IMR-90 (cell line): ENCODE results near the gene ACO1. TPM values are rescaled to one million over a fixed set of nuclear protein-coding genes. Genes with fewer than 3 reads are reported as not detected.

Experiments
- ATAC-seq: fragments of 200-7000 bp; cut with Tn5 transposase; 2 replicates; pipeline ENCODE4 v1.9.1; 2020; ENCODE audit warnings: low read depth, mild to moderate bottlenecking, moderate library complexity
- BruUV-seq: library from RNA; stranded (reverse); fragments of 400-500 nt; replicated peaks from 2 replicates; lab custom pipeline; 2021; lab: Mats Ljungman, UMichigan
- CTCF ChIA-PET: fragments of 300-600 bp; formaldehyde crosslinking; extraction: SDS; loops from one replicate; lab custom pipeline; 2021; ENCODE audit warnings: antibody characterized with exemption; lab: Yijun Ruan, JAX
- POLR2A ChIA-PET: fragments of 300-600 bp; sonication (Branson Sonifier 250); formaldehyde crosslinking; loops from one replicate; lab custom pipeline; 2022; ENCODE audit warnings: antibody characterized with exemption; ENCODE audit not compliant: unreplicated experiment; lab: Charles Lee
- DNase-seq: peaks from one replicate; pipeline ENCODE4 v3.0.0; 2013
- H2AFZ ChIP-seq: replicated peaks from 2 replicates; pipeline ENCODE3; 2013; ENCODE audit warnings: low read length, mild to moderate bottlenecking; ENCODE audit not compliant: poor library complexity
- H2AK5ac ChIP-seq: 2 replicates; pipeline ENCODE4 v1.6.1; 2013; ENCODE audit warnings: low read depth, low read length, inconsistent platforms
- H2AK9ac ChIP-seq: replicated peaks from 2 replicates; pipeline ENCODE3; 2013; ENCODE audit warnings: mild to moderate bottlenecking, low read depth, low read length, moderate library complexity; ENCODE audit not compliant: poor library complexity
- H2BK120ac ChIP-seq: 2 replicates; pipeline ENCODE4 v1.6.1; 2013; ENCODE audit warnings: low read depth, low read length, inconsistent platforms
- H2BK15ac ChIP-seq: 3 replicates; pipeline ENCODE4 v1.6.1; 2013; ENCODE audit warnings: low read depth, low read length, inconsistent platforms
- H2BK20ac ChIP-seq: 2 replicates; pipeline ENCODE4 v1.6.1; 2013; ENCODE audit warnings: low read depth, mild to moderate bottlenecking, inconsistent platforms, low read length, moderate library complexity
- H2BK5ac ChIP-seq: 2 replicates; pipeline ENCODE4 v1.6.1; 2013; ENCODE audit warnings: mild to moderate bottlenecking, low read depth, low read length, inconsistent platforms; ENCODE audit not compliant: poor library complexity, severe bottlenecking
- H3K14ac ChIP-seq: replicated peaks from 2 replicates; pipeline ENCODE4 v1.6.1; 2013; ENCODE audit warnings: low read depth, low read length, inconsistent platforms
- H3K18ac ChIP-seq: 2 replicates; pipeline ENCODE4 v1.6.1; 2013; ENCODE audit warnings: low read depth, low read length, control low read depth
- H3K23ac ChIP-seq: 2 replicates; pipeline ENCODE4 v1.6.1; 2013; ENCODE audit warnings: low read depth, low read length, inconsistent platforms
- H3K27ac ChIP-seq: 2 replicates; pipeline ENCODE4 v1.5.1; 2013; ENCODE audit warnings: mild to moderate bottlenecking, control low read depth, low read length; ENCODE audit not compliant: insufficient read depth
- H3K27me3 ChIP-seq: 2 replicates; pipeline ENCODE4 v1.6.1; 2013; ENCODE audit warnings: low read length; ENCODE audit not compliant: control insufficient read depth, insufficient read depth
- H3K36me3 ChIP-seq: 2 replicates; pipeline ENCODE4 v1.6.1; 2013; ENCODE audit warnings: low read length, mixed read lengths; ENCODE audit not compliant: control insufficient read depth, insufficient read depth
- H3K4ac ChIP-seq: 2 replicates; pipeline ENCODE4 v1.6.1; 2013; ENCODE audit warnings: low read depth, low read length, inconsistent platforms
- H3K4me1 ChIP-seq: 2 replicates; pipeline ENCODE4 v1.6.1; 2013; ENCODE audit warnings: low read length, mixed read lengths; ENCODE audit not compliant: control insufficient read depth, insufficient read depth
- H3K4me2 ChIP-seq: 2 replicates; pipeline ENCODE4 v1.6.1; 2013; ENCODE audit warnings: low read depth, mild to moderate bottlenecking, control low read depth, low read length, moderate library complexity
- H3K4me3 ChIP-seq: 2 replicates; pipeline ENCODE4 v1.5.1; 2013; ENCODE audit warnings: low read depth, mild to moderate bottlenecking, control low read depth, low read length, moderate library complexity; ENCODE audit not compliant: insufficient read depth
- H3K56ac ChIP-seq: 2 replicates; pipeline ENCODE4 v1.6.1; 2013; ENCODE audit warnings: low read length, inconsistent platforms; ENCODE audit not compliant: insufficient read depth; ENCODE audit errors: extremely low read depth
- H3K79me1 ChIP-seq, 2 experiments: 2 replicates each; pipeline ENCODE4 v1.6.1; 2013; ENCODE audit warnings: low read length in 2 of 2, inconsistent platforms in 1 of 2, low read depth in 1 of 2
- H3K9ac ChIP-seq: 2 replicates; pipeline ENCODE4 v1.6.1; 2013; ENCODE audit warnings: low read depth, low read length, control low read depth
- H3K9me1 ChIP-seq: 2 replicates; pipeline ENCODE4 v1.6.1; 2013; ENCODE audit warnings: low read length, inconsistent platforms; ENCODE audit not compliant: insufficient read depth
- H3K9me3 ChIP-seq: 2 replicates; pipeline ENCODE4 v1.6.1; 2013; ENCODE audit warnings: low read length; ENCODE audit not compliant: control insufficient read depth, insufficient read depth
- H4K20me1 ChIP-seq: 2 replicates; pipeline ENCODE4 v1.6.1; 2013; ENCODE audit warnings: low read length, inconsistent platforms; ENCODE audit not compliant: insufficient read depth
- H4K5ac ChIP-seq: 2 replicates; pipeline ENCODE4 v1.6.1; 2013; ENCODE audit warnings: mild to moderate bottlenecking, low read depth, low read length, control low read depth
- H4K8ac ChIP-seq, 2 experiments: 2 replicates each; pipeline ENCODE4 v1.6.1; 2013; ENCODE audit warnings: low read depth in 2 of 2, low read length in 2 of 2, control low read depth in 1 of 2, inconsistent platforms in 1 of 2
- H4K91ac ChIP-seq: 2 replicates; pipeline ENCODE4 v1.6.1; 2013; ENCODE audit warnings: low read depth, low read length, inconsistent platforms; ENCODE audit not compliant: insufficient read depth
- BHLHE40 ChIP-seq: fragments of 150-350 bp; IDR thresholded peaks from 2 replicates; pipeline ENCODE4 v1.6.1; 2016; ENCODE audit warnings: mild to moderate bottlenecking, low read depth, low read length
- CEBPB ChIP-seq: IDR thresholded peaks from 2 replicates; pipeline ENCODE4 v1.6.1; 2012; ENCODE audit warnings: low read depth, low read length, improper control_type of control experiment
- FOS ChIP-seq: fragments of 150-350 bp; IDR thresholded peaks from 2 replicates; pipeline ENCODE4 v1.6.1; 2016; ENCODE audit warnings: low read depth, low read length
- MAFK ChIP-seq: IDR thresholded peaks from 2 replicates; pipeline ENCODE4 v1.6.1; 2012; ENCODE audit warnings: low read depth, low read length, improper control_type of control experiment
- MAZ ChIP-seq: IDR thresholded peaks from 2 replicates; pipeline ENCODE4 v1.6.1; 2012; ENCODE audit warnings: low read depth, mild to moderate bottlenecking, low read length, improper control_type of control experiment, moderate library complexity, borderline replicate concordance
- NFE2L2 ChIP-seq: fragments of 150-350 bp; IDR thresholded peaks from 2 replicates; pipeline ENCODE4 v1.6.1; 2016; ENCODE audit warnings: low read depth, mild to moderate bottlenecking, low read length
- POLR2A ChIP-seq: IDR thresholded peaks from 2 replicates; pipeline ENCODE4 v1.6.1; 2012; ENCODE audit warnings: mild to moderate bottlenecking, low read depth, low read length
- RAD21 ChIP-seq: IDR thresholded peaks from 2 replicates; pipeline ENCODE4 v1.6.1; 2012; ENCODE audit warnings: low read length, improper control_type of control experiment
- RCOR1 ChIP-seq: IDR thresholded peaks from 2 replicates; pipeline ENCODE4 v1.6.1; 2012; ENCODE audit warnings: mild to moderate bottlenecking, low read length, improper control_type of control experiment; ENCODE audit not compliant: insufficient replicate concordance
- WGBS, 2 experiments: methylation state at CpG; one replicate each; pipeline versions ENCODE4 v1.1.5 to v1.1.7; 2013; ENCODE audit warnings: missing lambda C conversion rate in 2 of 2; ENCODE audit not compliant: insufficient read length in 1 of 2; ENCODE audit errors: extremely low coverage in 2 of 2; 5-methylcytosine and 5-hydroxymethylcytosine counted together
- dilution Hi-C: fragments of 300-500 bp; cut with HindIII; formaldehyde crosslinking; loops from one replicate; pipeline ENCODE4 v1.14.3; 2018; ENCODE audit warnings: low sequenced_read_pairs; ENCODE audit not compliant: unreplicated experiment
- in situ Hi-C: fragments of 300-500 bp; cut with MboI; formaldehyde crosslinking; loops from 3 replicates; pipeline ENCODE4 v1.14.3; 2019; ENCODE audit warnings: low sequenced_read_pairs, inconsistent platforms, mixed read lengths
- intact Hi-C: fragments of 100-400 bp; cut with micrococcal nuclease; formaldehyde crosslinking; loops from 2 replicates; pipeline ENCODE4 v1.10.0; 2022
- polyA plus RNA-seq, 3 experiments: library from polyadenylated mRNA; depleted of rRNA; stranded (reverse); fragments of >200 nt; gene quantifications; 2 replicates each; pipeline ENCODE4 v1.2.3, GENCODE V29; 2012; ENCODE audit warnings: low replicate concordance in 1 of 3
- total RNA-seq: library from RNA; depleted of rRNA; stranded (reverse); fragments of >200 nt; gene quantifications from 2 replicates; pipeline ENCODE4 v1.2.3, GENCODE V29; 2012
- TF ChIP-seq, protein P1 (sequence below): fragments of 150-350 bp; IDR thresholded peaks from 2 replicates; pipeline ENCODE4 v1.6.1; 2016; ENCODE audit warnings: low read depth, mild to moderate bottlenecking, low read length, moderate library complexity, borderline replicate concordance

Gene ACO1
- total and polyA plus RNA-seq, 2 of the 4 experiments (the other 2 are of a cell fraction) = 85.9 to 158 TPM

- H3K27me3 ChIP-seq = no peaks in the 10 kb centered on the region
- ChIA-PET POLR2A (no interaction called here), CTCF (no interaction called here)
- H4K5ac ChIP-seq = no peak overlapping the region
- in situ Hi-C loops (no loop called here), intact Hi-C loops (no loop called here), dilution Hi-C loops (no loop called here)
- no peak overlapping the region for H3K4me3 ChIP-seq
- no peak overlapping the region for H2AK9ac ChIP-seq
- H2AK5ac ChIP-seq = no peak overlapping the region
- peaks cover 5% of the 10 kb centered on the region for H3K9me1 ChIP-seq
- H3K14ac ChIP-seq = no peak overlapping the region
- 0 out of 2 replicates have a peak, but pooled peaks cover 4% of the 10 kb centered on the region for H4K20me1 ChIP-seq
- H2BK20ac ChIP-seq = no peak overlapping the region
- H2BK15ac ChIP-seq = no peak overlapping the region
- H4K91ac ChIP-seq = no peak overlapping the region
- WGBS, 2 experiments = 100% methylated on average over 1 of the region's 1 CpG; no CpG with 5 or more reads in 1 of the 2 experiments
- DNase-seq (no peak), ATAC-seq (no peak)
- no peak overlapping the region for H2BK5ac ChIP-seq
- no peak overlapping the region for H2AFZ ChIP-seq
- BruUV-seq = no TSS peak
- H3K56ac ChIP-seq = no peak overlapping the region
- no peak overlapping the region for H3K4ac ChIP-seq
- H3K9ac ChIP-seq = no peak overlapping the region
- no peaks in the 10 kb centered on the region for H3K4me1 ChIP-seq
- H3K79me1 ChIP-seq = peaks cover 6 to 22% of the 10 kb centered on the region in 2 experiments; a peak in 2 of 4 replicates
- H3K27ac ChIP-seq = no peak overlapping the region
- no peak overlapping the region for H3K18ac ChIP-seq
- TF ChIP-seq CEBPB (no peak), RAD21 (no peak), MAFK (no peak), FOS (no peak), NFE2L2 (no peak), BHLHE40 (no peak), RCOR1 (no peak), POLR2A (no peak), MAZ (no peak)
- TF ChIP-seq, protein P1, sequence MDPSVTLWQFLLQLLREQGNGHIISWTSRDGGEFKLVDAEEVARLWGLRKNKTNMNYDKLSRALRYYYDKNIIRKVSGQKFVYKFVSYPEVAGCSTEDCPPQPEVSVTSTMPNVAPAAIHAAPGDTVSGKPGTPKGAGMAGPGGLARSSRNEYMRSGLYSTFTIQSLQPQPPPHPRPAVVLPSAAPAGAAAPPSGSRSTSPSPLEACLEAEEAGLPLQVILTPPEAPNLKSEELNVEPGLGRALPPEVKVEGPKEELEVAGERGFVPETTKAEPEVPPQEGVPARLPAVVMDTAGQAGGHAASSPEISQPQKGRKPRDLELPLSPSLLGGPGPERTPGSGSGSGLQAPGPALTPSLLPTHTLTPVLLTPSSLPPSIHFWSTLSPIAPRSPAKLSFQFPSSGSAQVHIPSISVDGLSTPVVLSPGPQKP = no peak
- no peak overlapping the region for H2BK120ac ChIP-seq
- no peaks in the 10 kb centered on the region for H3K9me3 ChIP-seq
- H4K8ac ChIP-seq = no peak overlapping the region
- H3K4me2 ChIP-seq = no peak overlapping the region
- H3K36me3 ChIP-seq = peaks cover 58% of the 10 kb centered on the region
- no peak overlapping the region for H3K23ac ChIP-seq
These were observed 69.8 kb downstream of the ACO1 start for GRCh38 chr9:32454280-32454679.
